Mesendoderm (in vitro differentiated cells): ENCODE measurements around the gene HS3ST1.

Experiments
- DNase-seq: peaks from one replicate; pipeline ENCODE4 v3.0.0; 2013
- H2AK5ac ChIP-seq: 2 replicates; pipeline ENCODE4 v1.6.1; 2013; ENCODE audit warnings: low read length, inconsistent platforms
- H2BK120ac ChIP-seq: 2 replicates; pipeline ENCODE4 v1.6.1; 2013; ENCODE audit warnings: low read depth, mild to moderate bottlenecking, low read length, moderate library complexity, mixed read lengths
- H2BK15ac ChIP-seq: replicated peaks from 2 replicates; pipeline ENCODE4 v1.6.1; 2013; ENCODE audit warnings: low read depth, mild to moderate bottlenecking, moderate library complexity
- H2BK5ac ChIP-seq: 2 replicates; pipeline ENCODE4 v1.6.1; 2013; ENCODE audit warnings: low read length, inconsistent platforms
- H3K18ac ChIP-seq: 2 replicates; pipeline ENCODE4 v1.6.1; 2013; ENCODE audit warnings: mild to moderate bottlenecking, low read length, mixed read lengths
- H3K23ac ChIP-seq: one replicate; pipeline ENCODE4 v1.6.1; 2013; ENCODE audit warnings: low read length
- H3K27ac ChIP-seq: 2 replicates; pipeline ENCODE4 v1.5.1; 2013; ENCODE audit warnings: low read depth, mild to moderate bottlenecking, inconsistent platforms, low read length, moderate library complexity
- H3K27me3 ChIP-seq: 2 replicates; pipeline ENCODE4 v1.6.1; 2013; ENCODE audit warnings: low read length, control low read depth, mild to moderate bottlenecking, inconsistent platforms; ENCODE audit not compliant: insufficient read depth, poor library complexity
- H3K36me3 ChIP-seq: 2 replicates; pipeline ENCODE4 v1.6.1; 2013; ENCODE audit warnings: low read length, inconsistent platforms; ENCODE audit not compliant: control insufficient read depth, insufficient read depth
- H3K4ac ChIP-seq: one replicate; pipeline ENCODE4 v1.6.1; 2013; ENCODE audit warnings: low read depth, mild to moderate bottlenecking, low read length, moderate library complexity
- H3K4me1 ChIP-seq: 2 replicates; pipeline ENCODE4 v1.6.1; 2013; ENCODE audit warnings: low read depth, low read length, inconsistent platforms; ENCODE audit not compliant: control insufficient read depth
- H3K4me2 ChIP-seq: 2 replicates; pipeline ENCODE4 v1.6.1; 2013; ENCODE audit warnings: low read length
- H3K4me3 ChIP-seq: 2 replicates; pipeline ENCODE4 v1.5.1; 2013; ENCODE audit warnings: mild to moderate bottlenecking, low read length
- H3K56ac ChIP-seq: one replicate; pipeline ENCODE4 v1.6.1; 2013; ENCODE audit warnings: low read length
- H3K79me1 ChIP-seq: 2 replicates; pipeline ENCODE4 v1.6.1; 2013; ENCODE audit warnings: low read length, inconsistent platforms
- H3K79me2 ChIP-seq: 2 replicates; pipeline ENCODE4 v1.6.1; 2013; ENCODE audit warnings: mild to moderate bottlenecking, low read length; ENCODE audit not compliant: control insufficient read depth, insufficient read depth
- H3K9ac ChIP-seq: 2 replicates; pipeline ENCODE4 v1.6.1; 2013; ENCODE audit warnings: low read length, inconsistent platforms
- H4K5ac ChIP-seq: one replicate; pipeline ENCODE4 v1.6.1; 2013; ENCODE audit warnings: low read length
- H4K8ac ChIP-seq: one replicate; pipeline ENCODE4 v1.6.1; 2013; ENCODE audit warnings: low read depth, mild to moderate bottlenecking, control low read depth, low read length, moderate library complexity
- WGBS: extraction: QIAGEN DNeasy Blood & Tissue Kit; methylation state at CpG from one replicate; pipeline ENCODE4 v1.1.7; 2013; ENCODE audit warnings: low lambda C conversion rate, missing lambda C conversion rate; ENCODE audit not compliant: insufficient coverage; ENCODE audit errors: extremely low coverage; 5-methylcytosine and 5-hydroxymethylcytosine counted together

HS3ST1 gene

GRCh38 chr4:11409632-11410031 lies 19.1 kb downstream of the HS3ST1 start:
- no peak overlapping the region for H3K4me2 ChIP-seq
- no peak overlapping the region for H4K5ac ChIP-seq
- H3K56ac ChIP-seq: no peak overlapping the region
- H2BK15ac ChIP-seq: no peak overlapping the region
- peaks cover 16% of the 10 kb centered on the region for H3K79me1 ChIP-seq
- H3K36me3 ChIP-seq: no peaks in the 10 kb centered on the region
- no peak for DNase-seq
- H2BK120ac ChIP-seq: no peak overlapping the region
- no peak overlapping the region for H2BK5ac ChIP-seq
- H3K4ac ChIP-seq: no peak overlapping the region
- no peak overlapping the region for H3K4me3 ChIP-seq
- H3K9ac ChIP-seq: no peak overlapping the region
- no peak overlapping the region for H3K27ac ChIP-seq
- no peaks in the 10 kb centered on the region for H3K79me2 ChIP-seq
- no peak overlapping the region for H2AK5ac ChIP-seq
- no peaks in the 10 kb centered on the region for H3K4me1 ChIP-seq
- no peaks in the 10 kb centered on the region for H3K27me3 ChIP-seq
- H3K18ac ChIP-seq: no peak overlapping the region
- H4K8ac ChIP-seq: no peak overlapping the region
- H3K23ac ChIP-seq: no peak overlapping the region
- no CpG with 5 or more reads among the region's 1 CpG for WGBS

GRCh38 chr4:11408233-11408967 lies 20.3 kb downstream of the HS3ST1 start:
- Histone ChIP-seq H3K4ac (no peak overlapping the region), H3K23ac (no peak overlapping the region), H3K4me3 (no peak overlapping the region), H3K27ac (no peak overlapping the region), H2BK120ac (no peak overlapping the region), H2AK5ac (no peak overlapping the region), H3K79me2 (no peaks in the 10 kb centered on the region), H3K36me3 (no peaks in the 10 kb centered on the region), H2BK5ac (no peak overlapping the region), H4K5ac (no peak overlapping the region), H4K8ac (no peak overlapping the region), H2BK15ac (no peak overlapping the region), H3K9ac (no peak overlapping the region), H3K4me1 (no peaks in the 10 kb centered on the region), H3K4me2 (no peak overlapping the region), H3K79me1 (peaks cover 10% of the 10 kb centered on the region), H3K56ac (peak overlapping the region; percentile 31), H3K27me3 (no peaks in the 10 kb centered on the region), H3K18ac (no peak overlapping the region)
- no CpG with 5 or more reads among the region's 5 CpGs for WGBS
- DNase-seq: no peak

- Histone ChIP-seq H2BK5ac (no peak overlapping the region), H2BK15ac (no peak overlapping the region), H3K4me3 (no peak overlapping the region), H3K79me2 (no peaks in the 10 kb centered on the region), H3K9ac (no peak overlapping the region), H3K4ac (no peak overlapping the region), H4K8ac (no peak overlapping the region), H2AK5ac (no peak overlapping the region), H3K18ac (peak overlapping the region; percentile 30), H3K4me1 (no peaks in the 10 kb centered on the region), H3K79me1 (peaks cover 8% of the 10 kb centered on the region), H3K36me3 (no peaks in the 10 kb centered on the region), H3K4me2 (no peak overlapping the region), H3K23ac (no peak overlapping the region), H4K5ac (no peak overlapping the region), H3K27me3 (no peaks in the 10 kb centered on the region), H3K56ac (no peak overlapping the region), H2BK120ac (no peak overlapping the region), H3K27ac (no peak overlapping the region)
- no CpG with 5 or more reads among the region's 3 CpGs for WGBS
- no peak for DNase-seq
These were observed 21.1 kb downstream of the HS3ST1 start for GRCh38 chr4:11407551-11407950.

GRCh38 chr4:11404431-11404830 lies 24.3 kb downstream of the HS3ST1 start:
- Histone ChIP-seq H3K4me3 (no peak overlapping the region), H3K23ac (no peak overlapping the region), H3K9ac (no peak overlapping the region), H4K8ac (no peak overlapping the region), H3K36me3 (no peaks in the 10 kb centered on the region), H3K79me1 (peaks cover 10% of the 10 kb centered on the region), H3K56ac (no peak overlapping the region), H2BK15ac (no peak overlapping the region), H3K4ac (no peak overlapping the region), H3K4me1 (peaks cover 2% of the 10 kb centered on the region), H2BK120ac (no peak overlapping the region), H3K27ac (no peak overlapping the region), H3K79me2 (no peaks in the 10 kb centered on the region), H4K5ac (no peak overlapping the region), H2BK5ac (no peak overlapping the region), H2AK5ac (no peak overlapping the region), H3K4me2 (no peak overlapping the region), H3K18ac (no peak overlapping the region), H3K27me3 (no peaks in the 10 kb centered on the region)
- no CpG with 5 or more reads among the region's 2 CpGs for WGBS
- DNase-seq: no peak

GRCh38 chr4:11402192-11402591 lies 26.5 kb downstream of the HS3ST1 start:
- Histone ChIP-seq H3K4ac (no peak overlapping the region), H2BK120ac (no peak overlapping the region), H3K4me2 (no peak overlapping the region), H3K79me1 (peaks cover 5% of the 10 kb centered on the region), H2AK5ac (no peak overlapping the region), H3K18ac (no peak overlapping the region), H3K9ac (no peak overlapping the region), H3K27ac (no peak overlapping the region), H3K36me3 (no peaks in the 10 kb centered on the region), H3K27me3 (no peaks in the 10 kb centered on the region), H3K23ac (no peak overlapping the region), H3K4me1 (peaks cover 2% of the 10 kb centered on the region), H3K56ac (no peak overlapping the region), H4K5ac (no peak overlapping the region), H3K79me2 (no peaks in the 10 kb centered on the region), H3K4me3 (no peak overlapping the region), H2BK15ac (no peak overlapping the region), H2BK5ac (no peak overlapping the region), H4K8ac (no peak overlapping the region)
- DNase-seq: no peak
- no CpG with 5 or more reads among the region's 3 CpGs for WGBS

- Histone ChIP-seq H3K27me3 (no peaks in the 10 kb centered on the region), H3K56ac (no peak overlapping the region), H3K9ac (no peak overlapping the region), H3K4ac (no peak overlapping the region), H3K4me2 (no peak overlapping the region), H2AK5ac (no peak overlapping the region), H3K36me3 (no peaks in the 10 kb centered on the region), H2BK15ac (no peak overlapping the region), H3K18ac (no peak overlapping the region), H3K27ac (no peak overlapping the region), H4K8ac (no peak overlapping the region), H3K23ac (peak overlapping the region; percentile 1), H3K4me3 (no peak overlapping the region), H3K79me1 (peaks cover 2% of the 10 kb centered on the region), H2BK5ac (no peak overlapping the region), H2BK120ac (no peak overlapping the region), H3K79me2 (no peaks in the 10 kb centered on the region), H3K4me1 (peaks cover 8% of the 10 kb centered on the region), H4K5ac (no peak overlapping the region)
- no CpG with 5 or more reads among the region's 42 CpGs for WGBS
- DNase-seq: no peak
These were observed 29.2 kb downstream of the HS3ST1 start for GRCh38 chr4:11399461-11399971.
